Liver (tissue), 3 donors: ENCODE results near the gene CLIP1.
"Not testable (repeated sequence)": the region's sequence is repeated elsewhere in the genome, so short reads cannot be mapped to it uniquely, and the experiment has no call there.

Experiments
- CTCF ChIP-seq: fragments of 150-350 bp; IDR thresholded peaks from 2 replicates; pipeline ENCODE4 v1.5.1; 2017; ENCODE audit warnings: improper control_type of control experiment, low read depth, low read length; ENCODE audit not compliant: missing input control
- GABPA ChIP-seq, 2 donors: IDR thresholded peaks in 1 of 2; conservative IDR thresholded peaks in 1 of 2; 2 replicates each; pipeline ENCODE4 v1.6.1; 2016; ENCODE audit warnings: antibody characterized with exemption in 2 of 2, mild to moderate bottlenecking in 1 of 2, moderate library complexity in 1 of 2
- HNF4A ChIP-seq, 2 donors: conservative IDR thresholded peaks; 2 replicates each; pipeline ENCODE4 v1.6.1; 2016; ENCODE audit warnings: antibody characterized with exemption in 2 of 2, mild to moderate bottlenecking in 2 of 2
- HNF4G ChIP-seq: IDR thresholded peaks from 2 replicates; pipeline ENCODE4 v1.6.1; 2016; ENCODE audit warnings: antibody characterized with exemption
- JUND ChIP-seq, 2 donors: IDR thresholded peaks; 2 replicates each; pipeline ENCODE4 v1.6.1; 2016; ENCODE audit warnings: antibody characterized with exemption in 2 of 2
- MAX ChIP-seq: IDR thresholded peaks from 2 replicates; pipeline ENCODE4 v1.6.1; 2016; ENCODE audit warnings: antibody characterized with exemption
- RAD21 ChIP-seq, 2 donors: IDR thresholded peaks; 2 replicates each; pipeline ENCODE4 v1.6.1; 2016; ENCODE audit warnings: antibody characterized with exemption in 2 of 2, mild to moderate bottlenecking in 2 of 2
- REST ChIP-seq: IDR thresholded peaks from 2 replicates; pipeline ENCODE4 v1.6.1; 2016; ENCODE audit warnings: antibody characterized with exemption, mild to moderate bottlenecking
- RXRA ChIP-seq, 2 donors: IDR thresholded peaks; 2 replicates each; pipeline ENCODE4 v1.6.1; 2017 to 2018; ENCODE audit warnings: antibody characterized with exemption in 2 of 2, mild to moderate bottlenecking in 1 of 2
- SP1 ChIP-seq: IDR thresholded peaks from 2 replicates; pipeline ENCODE4 v1.6.1; 2018; ENCODE audit warnings: antibody characterized with exemption, mild to moderate bottlenecking
- YY1 ChIP-seq: IDR thresholded peaks from 2 replicates; pipeline ENCODE4 v1.6.1; 2016; ENCODE audit warnings: antibody characterized with exemption, mild to moderate bottlenecking
- ZBTB33 ChIP-seq: IDR thresholded peaks from 2 replicates; pipeline ENCODE4 v1.6.1; 2016; ENCODE audit warnings: antibody characterized with exemption
- donor health status: healthy.
- donor health status: healthy.

- TF ChIP-seq CTCF; YY1; JUND (IDR thresholded peaks at IDR 0.05); GABPA (IDR thresholded peaks at IDR 0.05 in 1 of 2, conservative IDR thresholded peaks at IDR 0.05 in 1 of 2); ZBTB33; HNF4A (conservative IDR thresholded peaks at IDR 0.05); SP1; RAD21 (IDR thresholded peaks at IDR 0.05); MAX; RXRA (IDR thresholded peaks at IDR 0.05); REST; HNF4G: not testable (repeated sequence)
Observed at GRCh38 chr12:122365226-122365625, 57.2 kb downstream of the CLIP1 start.
